Type B pancreatic cell (in vitro differentiated cells): ENCODE measurements around the gene GFOD1. TPM values are rescaled to one million over a fixed set of nuclear protein-coding genes. Genes with fewer than 3 reads are reported as not detected.

Experiments used
- DNase-seq: peaks from one replicate; pipeline ENCODE4 v3.0.0; 2021; ENCODE audit warnings: mixed read lengths; ENCODE audit not compliant: unreplicated experiment; ENCODE audit errors: extremely low spot score
- H3K27ac Mint-ChIP-seq: 2 replicates; pipeline ENCODE4 v1.8.0; 2021; ENCODE audit warnings: mild to moderate bottlenecking, mixed read lengths
- H3K27me3 Mint-ChIP-seq: 2 replicates; pipeline ENCODE4 v1.8.0; 2021; ENCODE audit warnings: mixed read lengths
- H3K36me3 Mint-ChIP-seq: 2 replicates; pipeline ENCODE4 v1.8.0; 2021; ENCODE audit warnings: mixed read lengths
- H3K4me1 Mint-ChIP-seq: one replicate; pipeline ENCODE4 v1.8.0; 2021; ENCODE audit warnings: mixed read lengths; ENCODE audit not compliant: unreplicated experiment
- H3K4me3 Mint-ChIP-seq: 2 replicates; pipeline ENCODE4 v1.8.0; 2021; ENCODE audit warnings: mild to moderate bottlenecking, mixed read lengths
- H3K9me3 Mint-ChIP-seq: 2 replicates; pipeline ENCODE4 v1.8.0; 2021; ENCODE audit warnings: mixed read lengths
- CTCF ChIP-seq: fragments of 200-600 bp; sonication (generic); conservative IDR thresholded peaks from 2 replicates; pipeline ENCODE4 v1.5.0; 2021; ENCODE audit warnings: antibody characterized with exemption, mild to moderate bottlenecking
- total RNA-seq: library from RNA; stranded (reverse); gene quantifications from 2 replicates; pipeline ENCODE4 v1.2.1, GENCODE V29; 2021; ENCODE audit warnings: low replicate concordance

GFOD1 gene
- total RNA-seq, 1 donor from 2014 or later: 4.8 TPM

- H3K27ac Mint-ChIP-seq: no peak overlapping the region
- H3K4me1 Mint-ChIP-seq: peaks cover 17% of the 10 kb centered on the region
- H3K9me3 Mint-ChIP-seq: no peaks in the 10 kb centered on the region
- TF ChIP-seq CTCF: no peak
- no peaks in the 10 kb centered on the region for H3K27me3 Mint-ChIP-seq
- DNase-seq: no peak
- no peak overlapping the region for H3K4me3 Mint-ChIP-seq
- no peaks in the 10 kb centered on the region for H3K36me3 Mint-ChIP-seq
These were observed 45.6 kb downstream of the GFOD1 start for GRCh38 chr6:13441778-13442177.

- H3K36me3 Mint-ChIP-seq: no peaks in the 10 kb centered on the region
- no peak overlapping the region for H3K27ac Mint-ChIP-seq
- TF ChIP-seq CTCF: no peak
- DNase-seq: no peak
- H3K27me3 Mint-ChIP-seq: no peaks in the 10 kb centered on the region
- H3K4me1 Mint-ChIP-seq: peaks cover 9% of the 10 kb centered on the region
- H3K4me3 Mint-ChIP-seq: no peak overlapping the region
- H3K9me3 Mint-ChIP-seq: no peaks in the 10 kb centered on the region
These were observed 47.8 kb downstream of the GFOD1 start for GRCh38 chr6:13439644-13440043.

- DNase-seq: no peak
- no peaks in the 10 kb centered on the region for H3K36me3 Mint-ChIP-seq
- TF ChIP-seq CTCF: no peak
- no peaks in the 10 kb centered on the region for H3K27me3 Mint-ChIP-seq
- no peak overlapping the region for H3K4me3 Mint-ChIP-seq
- H3K27ac Mint-ChIP-seq: no peak overlapping the region
- H3K9me3 Mint-ChIP-seq: no peaks in the 10 kb centered on the region
- peaks cover 9% of the 10 kb centered on the region for H3K4me1 Mint-ChIP-seq
These were observed 49.3 kb downstream of the GFOD1 start for GRCh38 chr6:13438126-13438525.

- Mint-ChIP-seq H3K9me3 (no peaks in the 10 kb centered on the region), H3K4me3 (no peak overlapping the region), H3K27me3 (no peaks in the 10 kb centered on the region), H3K27ac (no peak overlapping the region), H3K36me3 (no peaks in the 10 kb centered on the region), H3K4me1 (peaks cover 13% of the 10 kb centered on the region)
- TF ChIP-seq CTCF: no peak
- DNase-seq: no peak
These were observed 50.0 kb downstream of the GFOD1 start for GRCh38 chr6:13437218-13437996.

- Mint-ChIP-seq H3K27me3 (no peaks in the 10 kb centered on the region), H3K4me1 (peaks cover 16% of the 10 kb centered on the region), H3K27ac (no peak overlapping the region), H3K9me3 (no peaks in the 10 kb centered on the region), H3K4me3 (no peak overlapping the region), H3K36me3 (no peaks in the 10 kb centered on the region)
- TF ChIP-seq CTCF: no peak
- DNase-seq: no peak
These were observed 50.8 kb downstream of the GFOD1 start for GRCh38 chr6:13436399-13437217.
